ENCODE data around the gene ATXN7L3.

Gene ATXN7L3

DNA sequence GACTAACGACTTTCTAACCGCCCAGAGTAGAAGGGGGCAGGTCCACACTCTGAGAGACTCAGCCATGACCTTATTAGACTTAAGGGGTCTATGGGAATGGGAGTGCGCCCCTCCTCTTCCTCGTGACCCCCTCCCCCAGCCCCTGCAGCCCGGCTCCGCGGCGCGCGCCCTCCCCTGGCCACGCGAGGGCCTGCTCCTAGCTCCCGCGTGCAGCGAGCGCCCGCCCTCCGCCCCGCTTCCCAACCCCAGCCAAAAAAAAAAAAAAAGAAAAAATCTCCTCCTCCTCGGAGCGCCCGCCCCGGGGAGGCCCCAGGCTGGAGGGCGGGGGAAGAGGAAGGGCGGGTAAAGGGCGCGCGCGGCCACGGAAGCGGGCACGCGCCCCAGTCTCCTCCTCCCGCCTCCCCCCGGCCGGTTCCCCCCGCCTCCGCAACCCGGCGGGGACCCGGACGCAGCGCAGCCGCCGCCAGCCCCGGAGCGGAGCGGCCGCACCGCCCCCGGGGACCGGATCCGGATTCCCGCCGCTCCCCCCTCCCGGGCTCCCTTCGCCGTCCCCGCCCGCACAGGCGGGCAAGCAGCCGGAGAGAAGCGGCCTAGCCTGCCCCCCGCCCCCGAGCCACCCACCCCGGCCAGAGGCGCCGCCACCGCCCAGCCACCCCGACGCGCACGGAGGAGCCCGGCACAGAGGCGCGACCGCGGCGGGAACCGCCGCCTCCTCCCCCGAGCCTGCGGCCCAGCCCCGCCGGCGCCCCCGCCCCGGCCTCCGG lies 18.8 kb upstream of the ATXN7L3 start:
- DNase-seq: peak; percentile 80 to 92 (median 82)

DNA sequence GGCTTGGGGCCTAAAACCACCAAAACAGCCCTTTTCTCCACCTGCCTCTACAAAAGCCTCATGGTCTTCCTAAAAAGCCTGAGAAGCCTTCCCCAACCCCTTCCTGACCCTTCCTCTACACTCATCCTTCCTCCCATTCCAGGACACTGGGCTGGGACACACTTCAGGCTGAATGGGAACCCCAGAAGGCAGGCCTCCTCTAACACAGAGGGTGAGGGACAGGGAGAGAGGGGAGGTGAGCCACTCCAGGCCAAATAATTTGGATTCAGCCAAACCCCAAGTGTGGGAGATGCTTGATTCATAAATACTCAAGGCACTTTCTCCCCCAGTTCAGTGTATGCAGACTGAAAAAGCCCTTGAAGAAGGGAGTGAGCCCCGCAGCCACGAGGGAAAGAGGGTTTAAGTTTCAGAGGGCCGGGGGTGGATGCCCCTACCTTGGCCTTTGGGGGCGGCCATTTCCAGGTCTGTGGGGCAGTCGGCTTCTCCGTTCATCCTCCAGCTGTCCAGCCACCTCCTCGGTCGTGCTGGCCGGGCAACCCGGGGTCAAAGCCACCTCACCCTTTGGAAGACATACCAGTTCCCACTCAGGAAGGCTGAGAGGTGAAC lies 18.2 kb upstream of the ATXN7L3 start:
- DNase-seq: no peak

DNA sequence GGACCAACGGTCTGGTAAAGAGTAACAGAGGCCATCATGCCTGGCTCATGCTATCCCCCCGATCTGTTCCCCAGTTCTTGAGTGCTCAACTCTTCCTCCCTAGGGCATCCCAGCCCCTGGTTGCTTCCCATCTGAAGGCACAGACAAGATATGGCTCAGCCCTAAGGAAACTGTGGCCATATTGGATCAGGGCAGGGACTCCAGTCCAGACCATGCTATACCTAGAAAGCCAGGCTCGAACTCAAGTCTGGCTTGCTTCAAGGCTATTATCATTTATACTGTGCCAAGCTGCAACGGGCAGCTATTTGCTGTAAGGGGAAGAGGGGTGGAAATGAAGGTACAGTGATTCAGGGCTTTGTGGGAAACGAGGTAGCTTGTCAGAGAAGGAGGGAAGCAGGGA lies 17.0 kb upstream of the ATXN7L3 start:
- peak in 1 of 5 donors; percentile 26 for DNase-seq

DNA sequence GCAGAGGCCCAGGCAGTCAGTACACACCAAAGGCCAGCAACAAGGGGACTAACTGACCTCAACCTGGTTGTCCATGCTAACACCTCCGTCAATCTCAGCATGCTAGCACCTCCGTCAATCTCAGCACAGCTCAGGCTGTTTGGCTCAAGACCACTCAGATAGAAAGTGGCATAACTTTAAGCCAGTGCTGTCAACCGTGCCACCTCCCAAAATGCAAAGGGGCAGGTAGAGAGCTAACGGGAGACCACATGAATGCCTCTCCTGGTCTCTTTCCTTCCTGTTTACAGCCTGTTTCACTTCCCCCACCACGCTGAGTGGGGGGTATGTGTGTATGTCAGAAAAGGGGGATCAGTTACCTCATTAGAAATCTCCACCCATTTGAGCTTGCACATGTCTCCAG lies 16.5 kb upstream of the ATXN7L3 start:
- peak in 1 of 5 donors; percentile 68 for DNase-seq

DNA sequence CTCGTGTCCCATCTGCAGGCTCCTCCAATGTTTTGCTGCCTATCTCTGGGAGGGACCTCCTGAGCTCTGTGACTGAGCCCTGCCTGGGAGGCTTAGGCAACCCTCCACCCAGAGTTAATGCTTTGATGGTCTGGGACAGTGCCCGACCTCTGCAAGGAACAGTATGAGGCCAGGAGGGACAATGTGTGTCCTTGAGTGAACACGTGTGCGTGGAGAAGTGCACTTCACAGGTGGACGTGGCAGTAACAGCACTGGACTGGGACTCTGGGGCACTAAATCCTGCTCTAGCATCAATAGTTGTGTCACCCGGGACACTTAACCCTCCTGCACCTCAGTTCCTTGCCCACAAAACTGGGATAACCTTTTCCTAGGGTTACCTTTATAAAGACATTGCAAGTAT lies 15.2 kb upstream of the ATXN7L3 start:
- no peak for DNase-seq

DNA sequence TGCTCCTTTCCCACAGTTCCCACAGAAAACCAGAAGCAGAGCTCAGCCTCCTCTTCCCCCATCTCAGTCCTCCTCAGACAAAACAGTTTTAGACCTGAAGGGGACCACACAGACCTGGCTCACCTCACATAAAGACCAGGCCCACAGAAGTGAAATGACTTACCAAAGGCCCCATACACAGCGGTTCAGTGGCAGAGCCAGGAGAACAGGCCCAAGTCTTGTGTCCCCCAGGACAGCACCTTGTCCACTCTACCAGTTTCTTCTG lies 14.5 kb upstream of the ATXN7L3 start:
- DNase-seq: no peak

DNA sequence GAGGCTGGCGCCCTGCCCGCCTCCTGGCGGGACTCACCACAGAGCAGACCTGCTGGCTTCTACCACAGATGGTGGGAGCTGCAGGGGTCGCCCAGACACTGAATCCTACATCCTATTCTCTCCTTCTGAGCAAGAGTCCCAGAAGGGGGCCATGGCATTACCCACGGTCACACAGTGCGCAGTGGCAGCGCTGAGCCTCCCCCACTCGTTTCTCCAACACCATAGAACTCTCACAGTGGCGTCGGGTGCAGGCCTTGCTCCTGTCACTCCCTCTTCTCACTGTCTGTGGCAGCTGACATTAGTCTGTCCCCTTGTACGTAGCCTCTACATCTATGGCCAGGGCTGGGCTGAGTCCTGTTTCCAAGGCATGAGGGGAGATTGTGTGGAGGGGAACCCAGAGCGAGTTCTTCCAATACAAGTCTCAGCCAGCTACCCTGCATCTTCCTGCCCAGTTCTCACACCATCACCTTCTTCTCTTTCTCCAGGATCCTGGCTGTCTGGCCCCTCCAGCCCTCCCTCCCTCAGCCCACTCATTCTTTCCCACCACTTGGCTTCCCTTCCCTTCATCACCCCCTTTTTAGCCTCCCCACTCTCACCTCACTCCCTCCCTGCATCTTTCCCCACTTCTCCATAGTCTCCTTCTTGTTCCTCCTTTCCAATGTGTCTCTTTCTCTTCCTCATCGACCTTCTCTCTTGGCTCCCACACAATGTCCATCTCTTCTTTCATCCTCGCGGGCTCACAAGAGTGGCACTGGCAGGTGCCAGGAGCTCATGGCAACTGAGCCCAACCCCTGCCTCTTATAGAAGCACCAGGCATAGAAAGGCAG lies 13.9 kb upstream of the ATXN7L3 start:
- DNase-seq: no peak

DNA sequence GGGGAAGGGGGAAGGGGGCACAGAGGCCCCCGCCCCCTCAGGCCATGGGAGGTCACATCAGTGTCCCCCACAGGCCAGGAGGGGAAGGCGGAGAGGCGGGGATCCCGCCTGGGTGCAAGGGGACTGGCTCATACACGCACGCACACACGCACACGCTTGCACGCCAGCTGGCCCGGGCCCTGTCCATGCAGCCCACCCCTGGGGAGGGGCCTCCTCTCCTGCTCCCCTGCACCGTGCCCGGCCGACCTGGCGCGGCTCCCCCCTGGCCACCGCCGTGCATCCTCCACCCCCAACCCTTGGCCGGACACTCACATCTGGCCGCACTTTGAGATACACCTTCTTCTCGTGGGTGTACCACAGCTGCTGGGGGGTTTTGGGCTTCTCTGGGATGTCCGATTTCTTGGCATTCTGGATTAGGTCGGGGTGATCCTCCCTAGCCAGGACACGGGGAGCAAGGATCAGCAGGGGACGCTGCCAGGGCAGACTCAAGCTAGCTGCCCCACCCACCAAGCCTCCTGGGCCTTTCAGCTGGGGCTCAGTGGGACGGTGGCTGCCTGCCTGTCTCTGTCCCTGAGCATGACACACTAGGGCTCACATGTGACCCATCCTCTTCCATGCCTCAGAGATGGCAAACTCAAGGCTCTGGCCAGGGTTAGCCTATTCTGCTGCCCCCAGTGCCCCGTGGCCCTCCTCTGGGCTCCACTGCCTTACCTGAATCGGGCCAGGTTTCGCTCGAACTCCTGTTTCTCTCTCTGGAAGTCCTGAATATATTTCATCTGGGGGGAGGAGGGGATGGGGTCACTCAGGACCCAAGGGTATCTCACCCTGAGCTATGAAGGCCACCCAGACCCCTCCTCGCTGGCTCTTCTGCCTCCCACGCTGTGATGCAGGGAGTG lies 13.1 kb upstream of the ATXN7L3 start:
- DNase-seq: no peak

DNA sequence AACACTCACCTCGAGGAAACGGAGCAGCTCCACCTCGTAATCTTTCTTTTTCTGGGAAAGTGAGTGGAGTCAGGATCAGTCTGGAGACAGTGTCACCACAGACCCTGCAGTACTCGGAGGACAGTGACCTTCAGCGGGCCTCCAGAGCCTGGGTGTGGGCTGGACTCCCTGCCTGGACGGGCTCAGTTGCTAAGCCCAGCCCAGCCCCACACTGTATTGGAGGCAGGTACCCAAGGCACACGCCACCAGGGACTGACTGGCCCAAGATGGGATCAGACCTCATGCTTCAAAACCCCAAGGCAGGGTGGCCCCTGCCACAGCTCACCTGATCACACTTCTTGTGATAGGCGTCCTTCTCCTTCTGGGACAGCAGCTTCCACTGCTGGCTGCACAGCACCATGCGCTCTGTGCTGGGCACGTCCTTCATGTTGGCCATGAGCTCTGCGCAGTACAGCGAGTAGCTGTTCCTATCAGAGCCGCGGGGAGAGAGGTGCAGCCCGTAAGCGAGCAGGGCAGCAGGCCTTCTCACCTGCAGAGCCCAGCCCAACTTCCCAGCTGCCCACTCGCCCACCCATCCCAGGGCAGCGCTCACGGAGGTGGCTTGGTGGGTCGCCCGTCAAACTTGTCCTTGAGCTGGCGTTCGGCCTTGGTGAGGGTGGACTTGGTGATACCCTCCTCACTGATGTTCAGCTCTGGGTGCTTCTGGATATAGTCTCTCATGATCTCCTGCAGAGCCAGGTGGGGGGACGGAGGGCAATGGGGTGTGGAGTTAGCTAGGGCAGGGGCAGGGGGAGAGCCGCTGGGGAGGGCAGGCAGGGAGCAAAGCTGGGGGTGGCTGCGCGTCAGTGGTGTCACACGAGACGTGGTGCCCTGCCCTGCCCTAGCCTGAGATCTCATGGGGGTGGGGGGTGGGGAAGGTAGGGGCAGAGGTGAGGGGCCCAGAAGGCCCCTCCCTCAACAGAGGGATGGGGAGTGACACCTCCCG lies 11.9 kb upstream of the ATXN7L3 start:
- DNase-seq: no peak

DNA sequence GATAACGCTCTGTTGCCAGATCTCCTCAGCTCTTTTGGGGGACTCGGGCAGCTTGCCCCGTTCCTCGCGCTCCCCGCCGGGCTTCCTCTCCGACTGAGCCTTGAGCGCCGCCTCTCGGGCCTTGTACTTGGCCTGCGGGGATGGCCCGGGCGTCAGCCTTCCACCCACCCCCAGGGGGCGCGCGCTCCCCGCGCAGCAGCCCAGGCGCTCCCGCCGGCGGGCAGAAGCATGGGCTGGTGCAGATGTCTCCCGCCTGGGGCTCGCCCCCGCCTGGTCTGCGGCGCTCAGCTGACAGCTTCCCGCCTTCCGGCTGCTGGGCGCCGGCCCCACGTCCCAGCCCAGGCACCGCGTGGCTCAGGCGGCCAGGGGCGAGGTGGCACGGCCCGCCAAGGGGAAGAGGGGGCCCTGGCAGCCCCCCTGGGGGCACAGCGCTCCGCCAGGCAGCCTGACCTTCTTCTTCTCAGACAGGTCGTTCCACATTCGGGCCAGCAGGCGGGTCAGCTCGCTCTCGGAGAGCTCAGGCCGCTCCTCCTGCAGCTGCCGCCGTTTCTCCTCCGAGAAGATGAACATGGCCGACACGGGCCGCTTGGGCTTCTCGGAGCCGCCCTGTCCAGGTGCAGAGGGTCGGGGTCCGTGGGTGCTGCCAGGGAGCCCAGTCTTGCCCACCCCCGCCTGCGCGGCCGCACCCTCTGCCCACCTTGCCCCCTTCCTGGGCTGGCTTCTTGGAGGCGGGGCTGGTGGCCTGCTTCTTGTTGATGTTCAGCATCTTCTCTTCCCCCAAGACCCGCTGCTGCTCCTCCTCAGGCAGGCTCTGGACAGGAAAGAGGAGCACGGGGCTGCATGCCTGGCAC lies 10.9 kb upstream of the ATXN7L3 start:
- DNase-seq: peak; percentile 82 to 93 (median 87)

DNA sequence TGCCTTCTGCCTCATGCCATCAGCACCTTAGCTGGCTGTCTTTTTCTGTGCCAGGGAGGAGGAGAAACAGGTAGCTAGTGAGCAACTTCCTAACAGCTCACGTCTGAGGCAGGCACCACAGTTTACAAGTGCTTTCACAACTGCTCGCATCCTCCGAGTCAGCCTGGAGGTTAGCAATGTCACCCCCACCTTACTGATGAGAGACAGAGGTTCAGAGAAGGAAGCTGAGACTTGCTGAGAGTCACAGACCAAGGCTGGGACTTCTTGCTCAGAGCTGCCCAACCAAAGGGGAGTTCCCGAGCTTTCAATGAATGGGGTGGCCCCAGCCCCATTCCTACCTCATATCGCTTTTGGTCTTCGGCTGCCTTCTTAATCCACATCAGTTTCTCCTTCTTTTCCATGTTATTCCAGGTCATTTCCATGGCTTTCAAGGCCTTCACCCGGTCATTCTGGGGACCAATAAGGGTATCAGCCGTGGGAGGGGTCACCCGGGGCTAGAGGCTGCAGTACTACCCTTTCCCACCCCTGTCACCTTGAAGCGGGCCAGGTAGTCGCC lies 10.2 kb upstream of the ATXN7L3 start:
- peak in 1 of 5 donors; percentile 50 for DNase-seq

DNA sequence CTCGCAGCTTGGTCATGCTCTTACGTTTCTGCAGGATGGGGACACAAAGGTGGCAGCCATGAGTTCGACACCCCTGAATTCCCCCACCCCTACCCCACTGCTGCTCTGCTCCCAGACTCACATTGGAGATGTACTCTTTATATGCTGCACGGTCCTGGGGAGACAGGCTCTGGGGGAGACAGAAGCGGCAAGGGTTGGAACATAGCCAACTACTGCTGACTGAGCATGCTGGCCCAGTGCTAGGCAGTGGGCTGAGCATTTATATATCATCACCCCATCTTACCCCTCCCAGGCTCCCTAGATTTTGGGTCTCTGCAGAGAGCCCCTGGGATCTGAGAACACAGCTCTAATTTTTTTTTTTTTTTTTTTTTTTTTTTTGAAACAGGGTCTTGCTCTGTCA lies 8.1 kb upstream of the ATXN7L3 start:
- no peak for DNase-seq

DNA sequence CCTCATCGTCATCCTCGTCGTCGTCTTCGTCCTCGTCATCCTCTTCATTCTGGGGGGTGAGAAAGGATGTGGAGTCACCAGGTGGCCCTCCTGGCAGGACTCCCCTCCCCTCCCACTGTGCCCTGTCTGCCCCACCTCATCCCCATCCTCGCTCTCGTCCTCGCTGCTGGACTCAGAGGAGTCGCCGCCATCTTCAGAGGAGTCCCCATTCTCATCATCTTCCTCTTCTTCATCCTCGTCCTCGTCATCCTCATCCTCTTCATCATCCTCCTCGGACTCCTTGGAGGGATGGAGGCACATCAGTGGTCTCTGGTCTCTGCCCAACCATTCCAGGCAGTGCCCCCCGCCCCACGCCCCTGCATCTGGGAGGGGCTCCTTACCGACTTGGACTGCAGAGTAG lies 7.6 kb upstream of the ATXN7L3 start:
- no peak for DNase-seq

DNA sequence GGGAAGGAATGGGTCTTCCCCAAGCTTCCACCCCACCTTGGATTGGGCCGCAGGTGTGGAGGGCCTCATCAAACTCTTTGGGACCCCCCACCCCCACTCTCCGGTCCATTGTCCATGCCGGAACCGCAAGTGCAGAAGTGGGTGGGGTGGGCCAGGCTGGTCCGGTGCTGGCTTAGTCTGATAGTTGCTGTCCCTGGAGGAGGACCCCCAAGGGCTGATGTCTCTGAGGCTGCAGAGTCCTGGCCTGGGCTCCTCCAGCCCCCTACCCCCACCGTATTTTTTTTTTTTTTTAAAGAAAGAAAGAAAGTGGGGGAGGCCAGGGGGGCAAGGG lies 7.1 kb upstream of the ATXN7L3 start:
- no peak for DNase-seq

DNA sequence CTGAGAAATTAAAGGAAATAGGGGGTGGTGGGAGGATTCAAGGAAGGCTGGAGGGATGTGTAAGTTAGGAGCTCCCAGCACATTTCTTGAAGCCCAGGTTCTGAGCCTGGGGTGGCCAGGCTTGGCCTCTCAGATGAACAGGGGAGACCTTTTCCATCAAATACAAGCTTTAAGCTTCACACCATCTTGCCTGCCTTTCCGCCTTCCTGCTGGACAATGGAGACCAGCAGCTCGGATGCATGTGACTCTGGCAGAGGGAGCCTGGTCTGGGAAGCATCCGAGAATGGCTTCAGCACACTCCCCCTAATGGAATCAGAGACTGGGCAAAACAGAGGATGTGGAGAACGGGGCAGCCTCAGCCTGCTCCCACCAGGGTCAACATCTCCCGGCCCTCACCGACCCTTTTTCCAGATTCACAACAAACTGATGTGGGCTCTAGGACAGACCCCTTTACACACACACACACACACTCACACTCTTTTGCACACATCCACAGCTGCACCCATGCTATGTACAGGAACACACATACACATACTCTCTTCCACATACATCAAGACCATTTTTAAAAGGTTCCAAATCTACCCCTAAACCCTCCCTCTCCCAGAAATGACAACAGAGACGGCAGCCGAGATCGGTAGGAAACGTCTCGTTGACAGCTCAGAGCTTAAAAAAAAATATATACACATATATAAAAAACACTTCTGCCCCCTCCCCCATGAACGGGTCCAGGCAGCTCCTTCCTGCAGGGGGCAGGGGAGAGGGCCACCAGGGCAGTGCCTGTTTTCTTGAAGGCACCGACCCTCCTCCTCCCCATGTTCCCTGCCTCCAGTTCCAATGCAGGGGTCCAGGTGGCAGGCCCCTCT lies 6.5 kb upstream of the ATXN7L3 start:
- DNase-seq: no peak

DNA sequence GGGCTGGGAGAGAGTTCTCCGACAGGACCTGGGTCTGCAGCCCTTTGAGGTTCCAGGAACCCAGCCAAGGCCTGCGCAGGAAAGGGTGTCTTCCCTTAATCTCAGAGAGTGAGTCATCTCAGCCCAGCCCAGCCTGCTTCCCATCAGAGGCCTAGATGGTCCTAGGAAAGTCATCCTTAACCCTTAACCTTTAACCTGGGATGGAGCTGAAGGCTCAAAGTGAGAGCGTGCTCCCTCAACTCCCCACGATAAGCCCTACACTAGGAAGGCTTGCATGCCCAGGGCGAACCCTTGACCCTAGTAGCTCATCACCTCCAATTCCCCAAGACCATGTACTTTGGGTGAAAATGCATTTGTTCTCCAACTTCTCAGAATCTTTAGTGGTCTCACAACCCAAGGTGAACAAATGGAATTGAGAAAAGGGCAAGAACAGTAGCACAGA lies 4.8 kb upstream of the ATXN7L3 start:
- no peak for DNase-seq

DNA sequence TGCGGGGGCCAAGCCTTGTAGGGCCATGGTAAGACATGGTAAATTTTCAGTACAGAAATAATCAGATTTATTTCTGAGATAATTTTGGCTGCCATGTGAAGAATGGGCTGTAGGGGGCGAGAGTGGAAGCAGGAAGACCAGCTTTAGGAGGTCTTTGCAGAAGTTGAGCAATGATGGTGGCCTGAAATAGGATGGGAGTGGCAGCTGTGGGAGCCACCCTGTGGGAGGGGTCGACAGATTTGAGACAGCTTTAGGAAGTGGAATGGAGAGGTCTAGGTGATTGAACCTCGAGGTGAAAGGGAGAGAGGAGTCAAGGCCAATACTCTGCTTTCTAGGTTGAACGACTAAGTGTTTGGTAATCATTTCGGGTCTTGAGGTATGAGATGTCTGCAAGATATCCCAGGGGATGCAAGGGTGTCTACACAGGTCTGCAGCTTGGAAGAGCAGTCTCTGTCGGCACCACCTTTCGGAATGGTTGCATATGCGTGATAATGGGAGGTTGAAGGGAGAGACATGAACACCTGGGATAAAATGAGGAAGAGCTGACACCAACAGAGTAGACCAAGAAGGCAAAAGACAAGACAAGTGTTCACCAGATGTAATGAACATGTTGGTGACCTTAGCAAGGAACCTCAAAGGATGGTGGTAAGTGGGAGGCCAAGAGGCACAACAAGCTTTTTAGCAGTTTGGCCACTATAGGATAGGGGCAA lies 4.2 kb upstream of the ATXN7L3 start:
- peak in 3 of 5 donors; percentile 10 to 66 (median 38) for DNase-seq

DNA sequence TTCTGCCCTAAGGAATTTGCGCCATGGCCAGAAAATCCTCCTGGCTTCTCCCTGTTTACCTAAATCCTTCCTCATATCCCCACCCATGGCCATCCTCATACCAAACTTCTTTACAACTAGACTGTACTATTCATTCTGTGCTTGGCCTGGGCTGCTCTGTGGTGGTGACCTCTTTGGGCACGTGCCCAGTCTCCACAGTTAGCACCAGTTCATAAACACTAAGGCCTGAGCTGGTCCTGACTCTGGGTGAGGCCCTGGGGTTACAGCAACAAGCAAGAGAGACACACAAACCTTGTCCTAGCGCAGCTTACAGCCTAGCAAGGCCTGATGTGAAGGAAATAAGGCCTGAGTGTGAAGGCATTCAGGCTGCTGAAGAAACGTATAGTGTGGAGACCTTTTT lies 3.1 kb upstream of the ATXN7L3 start:
- no peak for DNase-seq
